Measurements from ENCODE around the gene RPEL1.

DNA sequence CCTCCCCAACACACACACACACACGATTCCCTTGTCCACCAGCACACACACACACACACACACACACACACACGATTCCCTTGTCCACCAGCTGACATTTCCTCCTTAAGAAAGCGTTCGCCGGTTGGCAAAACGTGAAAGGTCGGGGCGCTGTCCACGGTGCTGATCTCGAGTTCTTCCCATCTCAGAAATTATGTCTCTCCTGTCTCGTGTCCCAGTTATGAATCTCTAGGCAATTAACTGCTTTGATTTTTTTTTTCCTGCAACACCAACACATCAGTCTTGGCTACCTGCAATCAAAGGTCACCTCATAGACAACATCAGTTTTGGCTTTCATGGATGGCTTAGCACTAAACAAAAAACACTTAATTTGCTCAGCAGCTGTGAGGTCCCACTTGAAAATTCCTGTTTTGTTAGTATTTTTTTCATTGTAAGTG, 33.2 kb downstream of the RPEL1 start:
- TF ChIP-seq CTCF (IDR thresholded peaks at IDR 0.05) = no peak
- no peak for TF ChIP-seq POLR2A (IDR thresholded peaks at IDR 0.05)
